ENCODE data around the gene RPS6KL1. TPM values are rescaled to one million over a fixed set of nuclear protein-coding genes. Genes with fewer than 3 reads are reported as not detected.

RPS6KL1 gene
- total RNA-seq, 1 experiment from 2014 or later: 4.2 TPM

GRCh38 chr14:74915826-74916225, 7.2 kb downstream of the RPS6KL1 start:
- H4K20me1 ChIP-seq (ENCODE audit: insufficient read depth): no peaks in the 10 kb centered on the region
- H2AFZ ChIP-seq: no peak overlapping the region
- CTCF ChIA-PET: interaction anchor here (0.7 kb wide), 3 partner anchors 121 to 481 kb away, joined by 4 to 6 read pairs (median 4); no protein-coding TSS in a partner anchor
- no peaks in the 10 kb centered on the region for H3K9me3 ChIP-seq (ENCODE audit: insufficient read depth, low read depth)
- POLR2A ChIA-PET (ENCODE audit: unreplicated experiment): no interaction called here
- BruUV-seq (replicated peaks): no TSS peak
- no peak overlapping the region for H3K4me2 ChIP-seq
- no peaks in the 10 kb centered on the region for H3K36me3 ChIP-seq (ENCODE audit: low read depth)
- no peaks in the 10 kb centered on the region for H3F3A ChIP-seq (ENCODE audit: insufficient read depth, low read depth)
- no peaks in the 10 kb centered on the region for H3K79me2 ChIP-seq (ENCODE audit: low read depth)
- TF ChIP-seq CTCF (conservative IDR thresholded peaks at IDR 0.05): no peak
- no peak for TF ChIP-seq EZH2 (IDR thresholded peaks at IDR 0.05; ENCODE audit: low read depth)
- no peak overlapping the region for H3K4me3 ChIP-seq
- H3K27me3 ChIP-seq (ENCODE audit: insufficient read depth, low read depth): no peaks in the 10 kb centered on the region
- no peak overlapping the region for H3K27ac ChIP-seq
- H3K4me1 ChIP-seq (replicated peaks; ENCODE audit: insufficient read depth): peaks cover 8% of the 10 kb centered on the region
- no peak for DNase-seq
- intact Hi-C loops (cut with micrococcal nuclease; ENCODE audit: unreplicated experiment): loop anchor here (2.0 kb wide), 1 partner anchor 25 kb away; no protein-coding TSS in a partner anchor
- no peaks in the 10 kb centered on the region for H3K9me2 ChIP-seq (ENCODE audit: insufficient read depth)

GRCh38 chr14:74915426-74915825, 7.6 kb downstream of the RPS6KL1 start:
- Histone ChIP-seq H3K9me3 (ENCODE audit: insufficient read depth, low read depth) (no peaks in the 10 kb centered on the region), H3K4me3 (no peak overlapping the region), H3F3A (ENCODE audit: insufficient read depth, low read depth) (no peaks in the 10 kb centered on the region), H3K79me2 (ENCODE audit: low read depth) (no peaks in the 10 kb centered on the region), H3K36me3 (ENCODE audit: low read depth) (no peaks in the 10 kb centered on the region), H3K9me2 (ENCODE audit: insufficient read depth) (no peaks in the 10 kb centered on the region), H3K4me1 (replicated peaks; ENCODE audit: insufficient read depth) (peaks cover 8% of the 10 kb centered on the region), H3K27me3 (ENCODE audit: insufficient read depth, low read depth) (no peaks in the 10 kb centered on the region), H2AFZ (no peak overlapping the region), H3K4me2 (no peak overlapping the region), H4K20me1 (ENCODE audit: insufficient read depth) (no peaks in the 10 kb centered on the region), H3K27ac (no peak overlapping the region)
- intact Hi-C loops (cut with micrococcal nuclease; ENCODE audit: unreplicated experiment): loop anchor here (2.0 kb wide), 1 partner anchor 25 kb away; no protein-coding TSS in a partner anchor
- no peak for DNase-seq
- CTCF ChIA-PET: interaction anchor here (0.7 kb wide), 1 partner anchor 481 kb away, joined by 4 read pairs; no protein-coding TSS in a partner anchor
- BruUV-seq (replicated peaks): no TSS peak
- no peak for TF ChIP-seq EZH2 (IDR thresholded peaks at IDR 0.05; ENCODE audit: low read depth)
- TF ChIP-seq CTCF (conservative IDR thresholded peaks at IDR 0.05): no peak
- POLR2A ChIA-PET (ENCODE audit: unreplicated experiment): no interaction called here

GRCh38 chr14:74913986-74914573, 9.0 kb downstream of the RPS6KL1 start:
- CTCF ChIA-PET: no interaction called here
- H3K79me2 ChIP-seq (ENCODE audit: low read depth): no peaks in the 10 kb centered on the region
- peak; percentile 73 to 82 for DNase-seq
- BruUV-seq (replicated peaks): no TSS peak
- no peaks in the 10 kb centered on the region for H3K27me3 ChIP-seq (ENCODE audit: insufficient read depth, low read depth)
- H3K36me3 ChIP-seq (ENCODE audit: low read depth): no peaks in the 10 kb centered on the region
- H3K4me2 ChIP-seq: no peak overlapping the region
- POLR2A ChIA-PET (ENCODE audit: unreplicated experiment): interaction anchor here (0.6 kb wide), 1 partner anchor 47 kb away, joined by 5 read pairs; no protein-coding TSS in a partner anchor
- peak; percentile 88 for TF ChIP-seq CTCF (conservative IDR thresholded peaks at IDR 0.05)
- TF ChIP-seq EZH2 (IDR thresholded peaks at IDR 0.05; ENCODE audit: low read depth): no peak
- intact Hi-C loops (cut with micrococcal nuclease; ENCODE audit: unreplicated experiment): loop anchor here (1.0 to 2.0 kb wide), 5 partner anchors 27 to 389 kb away; no protein-coding TSS in a partner anchor
- no peaks in the 10 kb centered on the region for H4K20me1 ChIP-seq (ENCODE audit: insufficient read depth)
- H2AFZ ChIP-seq: no peak overlapping the region
- no peak overlapping the region for H3K27ac ChIP-seq
- H3K4me3 ChIP-seq: no peak overlapping the region
- no peaks in the 10 kb centered on the region for H3K9me3 ChIP-seq (ENCODE audit: insufficient read depth, low read depth)
- H3F3A ChIP-seq (ENCODE audit: insufficient read depth, low read depth): no peaks in the 10 kb centered on the region
- H3K4me1 ChIP-seq (replicated peaks; ENCODE audit: insufficient read depth): peaks cover 8% of the 10 kb centered on the region
- H3K9me2 ChIP-seq (ENCODE audit: insufficient read depth): no peaks in the 10 kb centered on the region

Data from PC-9 (cell line).